Suprapubic skin (tissue), 4 donors: ENCODE data around the gene TMEM263. TPM values are rescaled to one million over a fixed set of nuclear protein-coding genes. Genes with fewer than 3 reads are reported as not detected.
"Not testable (repeated sequence)": the region's sequence is repeated elsewhere in the genome, so short reads cannot be mapped to it uniquely, and the experiment has no call there.

Experiments
- DNase-seq, 2 donors: peaks; one replicate each; pipeline ENCODE4 v3.0.0-alpha.2; 2019; ENCODE audit warnings: low spot score in 2 of 2
- H3K27ac ChIP-seq: fragments of 200-600 bp; sonication (generic); one replicate; pipeline ENCODE4 v1.5.1; 2019
- H3K27me3 ChIP-seq: fragments of 200-600 bp; sonication (generic); one replicate; pipeline ENCODE4 v1.5.1; 2019
- H3K36me3 ChIP-seq: fragments of 200-600 bp; sonication (generic); one replicate; pipeline ENCODE4 v1.5.1; 2019
- H3K4me1 ChIP-seq: fragments of 200-600 bp; sonication (generic); one replicate; pipeline ENCODE4 v1.5.1; 2019
- H3K4me3 ChIP-seq: fragments of 200-600 bp; sonication (generic); one replicate; pipeline ENCODE4 v1.5.1; 2019; ENCODE audit warnings: mild to moderate bottlenecking
- H3K9me3 ChIP-seq: fragments of 200-600 bp; sonication (generic); one replicate; pipeline ENCODE4 v1.5.1; 2019
- CTCF ChIP-seq, 2 donors: fragments of 200-600 bp in 1 of 2; fragments of 450-650 bp in 1 of 2; sonication (generic) in 1 of 2; IDR thresholded peaks; one replicate each; pipeline ENCODE4 v1.5.1; 2016 to 2019; ENCODE audit warnings: antibody characterized with exemption in 2 of 2, mild to moderate bottlenecking in 1 of 2, moderate library complexity in 1 of 2
- EP300 ChIP-seq: sonication (generic); formaldehyde crosslinking; IDR thresholded peaks from one replicate; pipeline ENCODE4 v1.6.1; 2017; ENCODE audit warnings: antibody characterized with exemption
- POLR2A ChIP-seq, 2 donors: fragments of 450-650 bp; IDR thresholded peaks; one replicate each; pipeline ENCODE4 v1.6.1; 2017; ENCODE audit warnings: antibody characterized with exemption in 2 of 2, mild to moderate bottlenecking in 2 of 2, moderate library complexity in 2 of 2
- POLR2AphosphoS5 ChIP-seq, 3 donors: sonication (generic); formaldehyde crosslinking; IDR thresholded peaks; one replicate each; pipeline ENCODE4 v1.6.1; 2017; ENCODE audit warnings: antibody characterized with exemption in 3 of 3
- WGBS: methylation state at CpG from one replicate; pipeline ENCODE4 v1.1.5; 2018; 5-methylcytosine and 5-hydroxymethylcytosine counted together
- total RNA-seq, 4 donors: library from RNA; depleted of rRNA; stranded (reverse); fragments of >200 nt; gene quantifications; one replicate each; pipeline ENCODE4 v1.1.0, GENCODE V29; 2016

The TMEM263 gene
- total RNA-seq, 4 donors from 2014 or later: 6.5 to 13.3 (median 11.9) TPM

GRCh38 chr12:106917503-106917902, 38.2 kb upstream of the TMEM263 start:
- Histone ChIP-seq H3K27me3 (peaks cover 4% of the 10 kb centered on the region), H3K36me3 (no peaks in the 10 kb centered on the region), H3K27ac (no peak overlapping the region), H3K4me1 (no peaks in the 10 kb centered on the region), H3K4me3 (no peak overlapping the region), H3K9me3 (no peaks in the 10 kb centered on the region)
- 73% methylated on average over 7 of the region's 7 CpGs for WGBS
- no peak for TF ChIP-seq EP300
- no peak for TF ChIP-seq CTCF (IDR thresholded peaks at IDR 0.05)
- no peak for TF ChIP-seq POLR2AphosphoS5 (IDR thresholded peaks at IDR 0.05)
- TF ChIP-seq POLR2A (IDR thresholded peaks at IDR 0.05): no peak
- no peak for DNase-seq

DNA sequence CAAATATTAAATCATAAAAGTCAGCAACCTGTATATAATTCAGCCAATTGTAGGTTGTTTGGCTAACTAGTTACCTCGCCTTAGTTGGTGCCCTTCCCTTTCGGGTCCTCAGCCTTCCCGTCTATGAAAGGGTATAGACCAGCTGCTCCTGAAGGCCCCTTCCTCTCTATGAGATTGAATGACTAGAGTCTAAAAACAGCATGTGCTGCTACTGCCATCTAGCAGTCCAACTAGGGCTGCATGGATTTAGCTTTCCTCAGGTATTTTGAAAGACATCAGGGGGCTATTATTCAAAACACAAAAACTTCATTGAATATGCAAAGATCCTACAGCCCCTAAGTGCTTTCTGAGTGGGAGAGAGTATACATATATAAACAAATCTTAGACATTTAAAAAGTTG, 37.0 kb upstream of the TMEM263 start:
- H3K27me3 ChIP-seq: no peaks in the 10 kb centered on the region
- H3K9me3 ChIP-seq: no peaks in the 10 kb centered on the region
- TF ChIP-seq POLR2AphosphoS5 (IDR thresholded peaks at IDR 0.05): no peak
- TF ChIP-seq POLR2A (IDR thresholded peaks at IDR 0.05): no peak
- no peak for TF ChIP-seq EP300
- TF ChIP-seq CTCF (IDR thresholded peaks at IDR 0.05): no peak
- no peak for DNase-seq
- H3K27ac ChIP-seq: no peak overlapping the region
- H3K4me3 ChIP-seq: no peak overlapping the region
- no peaks in the 10 kb centered on the region for H3K4me1 ChIP-seq
- no peaks in the 10 kb centered on the region for H3K36me3 ChIP-seq
- WGBS: 19% methylated on average over 3 of the region's 3 CpGs

DNA sequence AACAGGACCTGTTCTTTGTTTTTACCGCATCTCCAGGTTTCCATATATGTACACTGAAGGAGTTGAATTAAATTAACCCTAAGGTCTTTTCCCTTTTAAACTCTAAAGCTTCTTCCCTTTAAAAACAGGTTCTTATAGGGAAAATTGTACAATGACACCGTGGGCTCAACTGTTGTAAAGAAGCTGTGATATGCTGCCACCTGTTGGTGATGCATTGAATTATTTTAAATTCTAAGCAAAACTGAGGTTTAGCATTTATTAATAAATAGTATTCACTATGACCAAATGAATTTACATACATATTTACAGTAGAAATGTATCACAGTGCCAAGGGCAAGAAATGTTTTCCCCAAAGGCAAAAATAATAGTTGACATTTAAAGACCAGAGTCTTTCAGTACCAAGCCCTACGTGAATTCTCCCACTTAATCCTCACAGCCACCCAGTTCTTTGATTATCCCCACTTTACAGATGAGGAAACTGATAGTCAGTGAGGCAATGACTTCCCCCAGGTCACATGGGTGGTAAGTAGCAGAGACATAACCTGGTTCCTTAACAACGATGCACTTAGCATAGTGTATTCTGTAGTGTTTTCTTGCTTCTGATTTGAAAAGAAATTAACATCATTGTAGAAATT, 35.7 kb upstream of the TMEM263 start:
- no peak for TF ChIP-seq POLR2AphosphoS5 (IDR thresholded peaks at IDR 0.05)
- peak; percentile 24 to 70 for TF ChIP-seq CTCF (IDR thresholded peaks at IDR 0.05)
- no peak for DNase-seq
- no peaks in the 10 kb centered on the region for H3K27me3 ChIP-seq
- 41% methylated on average over 4 of the region's 4 CpGs for WGBS
- no peaks in the 10 kb centered on the region for H3K9me3 ChIP-seq
- no peaks in the 10 kb centered on the region for H3K36me3 ChIP-seq
- H3K4me1 ChIP-seq: no peaks in the 10 kb centered on the region
- H3K4me3 ChIP-seq: no peak overlapping the region
- H3K27ac ChIP-seq: no peak overlapping the region

- H3K4me1 ChIP-seq, H3K27me3 ChIP-seq, H3K36me3 ChIP-seq, H3K27ac ChIP-seq, DNase-seq, H3K4me3 ChIP-seq, H3K9me3 ChIP-seq: not testable (repeated sequence)
- 86% methylated on average over 2 of the region's 2 CpGs for WGBS
Observed at GRCh38 chr12:106921976-106922375, 33.7 kb upstream of the TMEM263 start.

- not testable (repeated sequence) for H3K36me3 ChIP-seq, H3K4me1 ChIP-seq
- WGBS: 90% methylated on average over 2 of the region's 2 CpGs
Observed at GRCh38 chr12:106923594-106923993, 32.1 kb upstream of the TMEM263 start.

DNA sequence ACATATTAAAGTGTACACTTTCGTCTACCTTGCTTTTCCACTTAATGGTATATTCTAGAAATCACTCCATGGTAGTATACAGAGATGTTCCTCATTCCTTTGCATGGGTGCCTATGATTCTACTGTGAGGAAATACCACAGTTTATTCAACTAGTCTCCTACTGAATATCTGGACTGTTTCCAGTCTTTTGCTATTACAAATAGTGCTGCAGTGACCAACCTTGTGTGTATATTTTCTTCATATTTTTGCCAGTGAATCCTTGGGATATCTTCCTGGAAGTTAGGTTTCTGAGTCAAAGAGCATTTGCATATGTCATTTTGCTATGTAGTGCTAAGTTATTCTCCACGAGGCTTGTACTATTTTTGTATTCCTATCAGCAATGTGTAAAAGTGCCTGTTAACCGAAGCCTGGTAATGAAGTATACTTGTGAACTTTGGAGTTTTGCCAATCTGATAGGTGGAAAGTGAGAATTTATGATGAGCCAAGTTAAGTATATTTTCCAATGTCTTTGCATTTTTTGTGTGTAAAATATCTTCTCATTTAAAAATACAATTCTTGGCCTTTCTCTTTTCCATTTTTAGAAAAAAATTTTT, 31.3 kb upstream of the TMEM263 start:
- Histone ChIP-seq H3K4me1 (no peaks in the 10 kb centered on the region), H3K9me3 (no peaks in the 10 kb centered on the region), H3K27me3 (no peaks in the 10 kb centered on the region), H3K4me3 (no peak overlapping the region), H3K36me3 (no peaks in the 10 kb centered on the region), H3K27ac (no peak overlapping the region)
- TF ChIP-seq EP300 (no peak), POLR2A (IDR thresholded peaks at IDR 0.05) (no peak), POLR2AphosphoS5 (IDR thresholded peaks at IDR 0.05) (no peak), CTCF (IDR thresholded peaks at IDR 0.05) (no peak)
- WGBS: 49% methylated on average over 3 of the region's 3 CpGs
- DNase-seq: no peak

More at GRCh38 chr12:106923594-106923993, 32.1 kb upstream of the TMEM263 start:
- H3K27ac ChIP-seq, H3K9me3 ChIP-seq, DNase-seq, H3K27me3 ChIP-seq, H3K4me3 ChIP-seq: not testable (repeated sequence)
